Ishikawa (cell line): Measurements from ENCODE around the gene IRAK1.

Source experiments
- CEBPB ChIP-seq: IDR thresholded peaks from 2 replicates; pipeline ENCODE4 v1.6.1; 2012
- CREB1 ChIP-seq: IDR thresholded peaks from 2 replicates; pipeline ENCODE4 v1.6.1; 2012; ENCODE audit warnings: low read depth
- EGR1 ChIP-seq: IDR thresholded peaks from 2 replicates; pipeline ENCODE4 v1.6.1; 2012
- EP300 ChIP-seq: IDR thresholded peaks from 2 replicates; pipeline ENCODE4 v1.6.1; 2012; ENCODE audit warnings: borderline replicate concordance
- FOXM1 ChIP-seq: IDR thresholded peaks from 2 replicates; pipeline ENCODE4 v1.6.1; 2012; ENCODE audit warnings: low read depth, borderline replicate concordance
- MAX ChIP-seq: IDR thresholded peaks from 2 replicates; pipeline ENCODE4 v1.6.1; 2012
- NFIC ChIP-seq: IDR thresholded peaks from 2 replicates; pipeline ENCODE4 v1.6.1; 2012
- RAD21 ChIP-seq: IDR thresholded peaks from 2 replicates; pipeline ENCODE4 v1.6.1; 2012; ENCODE audit warnings: low read depth
- REST ChIP-seq: IDR thresholded peaks from 2 replicates; pipeline ENCODE4 v1.6.1; 2012; ENCODE audit warnings: low read depth, mild to moderate bottlenecking
- TAF1 ChIP-seq: IDR thresholded peaks from 2 replicates; pipeline ENCODE4 v1.6.1; 2012; ENCODE audit warnings: low read depth, mild to moderate bottlenecking
- TCF12 ChIP-seq: IDR thresholded peaks from 2 replicates; pipeline ENCODE4 v1.6.1; 2012; ENCODE audit warnings: low read depth
- TEAD4 ChIP-seq: IDR thresholded peaks from 2 replicates; pipeline ENCODE4 v1.6.1; 2012
- USF1 ChIP-seq: IDR thresholded peaks from 2 replicates; pipeline ENCODE4 v1.6.1; 2012
- YY1 ChIP-seq: IDR thresholded peaks from 2 replicates; pipeline ENCODE4 v1.6.1; 2012; ENCODE audit warnings: low read depth
- ZBTB7A ChIP-seq: IDR thresholded peaks from 2 replicates; pipeline ENCODE4 v1.6.1; 2012; ENCODE audit warnings: low read depth

Gene IRAK1

GRCh38 chrX:154051201-154051810 lies 31.6 kb upstream of the IRAK1 start:
- no peak for TF ChIP-seq REST
- no peak for TF ChIP-seq TEAD4
- TF ChIP-seq RAD21: peak; percentile 42
- no peak for TF ChIP-seq CEBPB
- no peak for TF ChIP-seq ZBTB7A
- TF ChIP-seq NFIC: no peak

- TF ChIP-seq TAF1 (no peak), EP300 (no peak), TEAD4 (no peak), ZBTB7A (no peak), RAD21 (no peak), TCF12 (no peak), NFIC (no peak), REST (no peak)
These were observed 30.4 kb upstream of the IRAK1 start for GRCh38 chrX:154050113-154050495.

GRCh38 chrX:154049209-154050112 lies 29.8 kb upstream of the IRAK1 start:
- TF ChIP-seq TCF12 (no peak), NFIC (no peak), RAD21 (no peak), EGR1 (no peak), CREB1 (no peak), ZBTB7A (no peak), CEBPB (no peak), TAF1 (no peak), YY1 (no peak), REST (no peak), TEAD4 (no peak), MAX (no peak), EP300 (no peak), FOXM1 (no peak)

- TF ChIP-seq TAF1 (no peak), FOXM1 (no peak), CREB1 (no peak), EP300 (no peak), NFIC (no peak), CEBPB (no peak), YY1 (no peak), USF1 (no peak), TCF12 (no peak), TEAD4 (no peak)
These were observed 28.7 kb upstream of the IRAK1 start for GRCh38 chrX:154048398-154048797.

- TF ChIP-seq CEBPB (no peak), REST (no peak), ZBTB7A (no peak), FOXM1 (no peak), YY1 (no peak), RAD21 (no peak)
These were observed 27.4 kb upstream of the IRAK1 start for GRCh38 chrX:154046940-154047610.
